Ovary (tissue), 3 donors: ENCODE data around the gene DIPK1C.

Experiments
- EP300 ChIP-seq: sonication (generic); formaldehyde crosslinking; IDR thresholded peaks from one replicate; pipeline ENCODE4 v1.6.1; 2017; ENCODE audit warnings: antibody characterized with exemption
- TF ChIP-seq, protein P1 (sequence below), 3 donors: fragments of 450-650 bp in 2 of 3; fragments of 200-600 bp in 1 of 3; IDR thresholded peaks; one replicate each; pipeline versions ENCODE4 v1.5.1 to v1.8.0; 2016 to 2022; ENCODE audit warnings: antibody characterized with exemption in 3 of 3, mild to moderate bottlenecking in 1 of 3
- donor health status: DM: no; HTN: no; CAD: no.

GRCh38 chr18:74419761-74420160 is 37.3 kb downstream of the DIPK1C start:
- TF ChIP-seq, protein P1, sequence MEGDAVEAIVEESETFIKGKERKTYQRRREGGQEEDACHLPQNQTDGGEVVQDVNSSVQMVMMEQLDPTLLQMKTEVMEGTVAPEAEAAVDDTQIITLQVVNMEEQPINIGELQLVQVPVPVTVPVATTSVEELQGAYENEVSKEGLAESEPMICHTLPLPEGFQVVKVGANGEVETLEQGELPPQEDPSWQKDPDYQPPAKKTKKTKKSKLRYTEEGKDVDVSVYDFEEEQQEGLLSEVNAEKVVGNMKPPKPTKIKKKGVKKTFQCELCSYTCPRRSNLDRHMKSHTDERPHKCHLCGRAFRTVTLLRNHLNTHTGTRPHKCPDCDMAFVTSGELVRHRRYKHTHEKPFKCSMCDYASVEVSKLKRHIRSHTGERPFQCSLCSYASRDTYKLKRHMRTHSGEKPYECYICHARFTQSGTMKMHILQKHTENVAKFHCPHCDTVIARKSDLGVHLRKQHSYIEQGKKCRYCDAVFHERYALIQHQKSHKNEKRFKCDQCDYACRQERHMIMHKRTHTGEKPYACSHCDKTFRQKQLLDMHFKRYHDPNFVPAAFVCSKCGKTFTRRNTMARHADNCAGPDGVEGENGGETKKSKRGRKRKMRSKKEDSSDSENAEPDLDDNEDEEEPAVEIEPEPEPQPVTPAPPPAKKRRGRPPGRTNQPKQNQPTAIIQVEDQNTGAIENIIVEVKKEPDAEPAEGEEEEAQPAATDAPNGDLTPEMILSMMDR (IDR thresholded peaks at IDR 0.05), result no peak
- TF ChIP-seq EP300, result no peak
